ENCODE measurements around the gene PROM2. TPM values are rescaled to one million over a fixed set of nuclear protein-coding genes. Genes with fewer than 3 reads are reported as not detected.

Gene PROM2
- total and polyA plus RNA-seq, 2 experiments from 2014 or later = 2.1 to 2.2 TPM

GRCh38 chr2:95323347-95324155 lies 49.3 kb downstream of the PROM2 start:
- no peak for TF ChIP-seq POLR2AphosphoS5 (IDR thresholded peaks at IDR 0.05; ENCODE audit: low read depth)
- TF ChIP-seq JUNB (IDR thresholded peaks at IDR 0.05; ENCODE audit: unreplicated experiment) = no peak
- TF ChIP-seq CTCF (conservative IDR thresholded peaks at IDR 0.05; ENCODE audit: low read depth in 2 of 2) = peak; percentile 59 to 72
- TF ChIP-seq STAT1 (IDR thresholded peaks at IDR 0.05; ENCODE audit: unreplicated experiment) = no peak
- H3K9me2 ChIP-seq (ENCODE audit: insufficient read depth) = peaks cover 3% of the 10 kb centered on the region; the same call in 1 of the 2 replicates
- DNase-seq (ENCODE audit: low spot score) (peak; percentile 88), ATAC-seq (peak; percentile 83)
- Mint-ChIP-seq H3K36me3 (ENCODE audit: low read depth) (no peaks in the 10 kb centered on the region), H3K27me3 (ENCODE audit: insufficient read depth, low read depth, poor library complexity) (peaks cover 8% of the 10 kb centered on the region), H3K4me3 (no peak overlapping the region), H3K4me1 (peaks cover 3% of the 10 kb centered on the region; the same call in 1 of the 3 replicates), H3K27ac (no peak overlapping the region), H3K9me3 (no peaks in the 10 kb centered on the region; the same call in 1 of the 3 replicates)
- no peaks in the 10 kb centered on the region for H3K4me1 ChIP-seq (ENCODE audit: insufficient read depth)
- no peak overlapping the region for H3K4me2 ChIP-seq
- no peak overlapping the region for H3K27ac ChIP-seq (ENCODE audit: low read depth)
- H2AFZ ChIP-seq = no peak overlapping the region
- no peaks in the 10 kb centered on the region for H3K79me2 ChIP-seq (replicated peaks; ENCODE audit: insufficient read depth)
- H3F3A ChIP-seq (replicated peaks; ENCODE audit: low read depth) = no peaks in the 10 kb centered on the region
- no peaks in the 10 kb centered on the region for H3K36me3 ChIP-seq (ENCODE audit: insufficient read depth)
- no peaks in the 10 kb centered on the region for H3K27me3 ChIP-seq (ENCODE audit: insufficient read depth)
- H4K20me1 ChIP-seq (replicated peaks; ENCODE audit: insufficient read depth) = no peaks in the 10 kb centered on the region
- no peak overlapping the region for H3K4me3 ChIP-seq

GRCh38 chr2:95325026-95325425 lies 50.8 kb downstream of the PROM2 start:
- no peak overlapping the region for H3K27ac ChIP-seq (ENCODE audit: low read depth)
- H3K4me2 ChIP-seq = no peak overlapping the region
- H2AFZ ChIP-seq = no peak overlapping the region
- H3K27me3 Mint-ChIP-seq (ENCODE audit: insufficient read depth, low read depth, poor library complexity) = peaks cover 5% of the 10 kb centered on the region
- peaks cover 3% of the 10 kb centered on the region; the same call in 1 of the 2 replicates for H3K9me2 ChIP-seq (ENCODE audit: insufficient read depth)
- H3K27ac Mint-ChIP-seq = no peak overlapping the region
- H3F3A ChIP-seq (replicated peaks; ENCODE audit: low read depth) = no peaks in the 10 kb centered on the region
- no peak for TF ChIP-seq CREB1 (CRISPR knock-in tag; IDR thresholded peaks at IDR 0.05; ENCODE audit: low read depth)
- TF ChIP-seq REST (IDR thresholded peaks at IDR 0.05; ENCODE audit: unreplicated experiment) = no peak
- no peak for TF ChIP-seq JUNB (IDR thresholded peaks at IDR 0.05; ENCODE audit: unreplicated experiment)
- no peaks in the 10 kb centered on the region for H3K27me3 ChIP-seq (ENCODE audit: insufficient read depth)
- no peaks in the 10 kb centered on the region; the same call in 1 of the 3 replicates for H3K9me3 Mint-ChIP-seq
- no peak overlapping the region for H3K4me3 Mint-ChIP-seq
- H3K36me3 ChIP-seq (ENCODE audit: insufficient read depth) = no peaks in the 10 kb centered on the region
- peaks cover 3% of the 10 kb centered on the region; the same call in 1 of the 3 replicates for H3K4me1 Mint-ChIP-seq
- H3K4me3 ChIP-seq = no peak overlapping the region
- no peaks in the 10 kb centered on the region for H3K4me1 ChIP-seq (ENCODE audit: insufficient read depth)
- ATAC-seq (no peak), DNase-seq (ENCODE audit: low spot score) (no peak)
- no peaks in the 10 kb centered on the region for H3K36me3 Mint-ChIP-seq (ENCODE audit: low read depth)
- no peaks in the 10 kb centered on the region for H3K79me2 ChIP-seq (replicated peaks; ENCODE audit: insufficient read depth)
- no peaks in the 10 kb centered on the region for H4K20me1 ChIP-seq (replicated peaks; ENCODE audit: insufficient read depth)

Data from GM23338 (cell line).